HCT116 (cell line): ENCODE measurements around the gene PRKCA. TPM values are rescaled to one million over a fixed set of nuclear protein-coding genes. Genes with fewer than 3 reads are reported as not detected.

Experiments
- ATAC-seq: fragments of 200-7000 bp; cut with Tn5 transposase; 2 replicates; pipeline ENCODE4 v1.9.1; 2020; ENCODE audit warnings: mild to moderate bottlenecking, moderate library complexity
- BruUV-seq: library from RNA; stranded (reverse); fragments of 400-500 nt; replicated peaks from 2 replicates; lab custom pipeline; 2021; lab: Mats Ljungman, UMichigan
- CTCF ChIA-PET: fragments of 300-600 bp; sonication (Branson Sonifier 250); formaldehyde crosslinking; loops from one replicate; lab custom pipeline; 2021; ENCODE audit warnings: antibody characterized with exemption; lab: Charles Lee
- POLR2A ChIA-PET: fragments of 300-600, 350-600 bp; sonication (Branson Sonifier 250); formaldehyde crosslinking; loops from one replicate; lab custom pipeline; 2021; ENCODE audit warnings: antibody characterized with exemption; lab: Charles Lee
- RAD21 ChIA-PET, 2 experiments: fragments of 300-600 bp; sonication (Branson Sonifier 250); formaldehyde crosslinking; loops; one replicate each; lab custom pipeline; 2023; ENCODE audit warnings: low total read pairs in 2 of 2; ENCODE audit not compliant: uncharacterized antibody in 2 of 2, unreplicated experiment in 2 of 2, low non-redundant PET in 1 of 2; lab: Charles Lee
- DNase-seq: peaks from one replicate; pipeline ENCODE4 v3.0.0-alpha.2; 2010; ENCODE audit warnings: low read depth, low spot score
- H2AFZ ChIP-seq: fragments of 200-600 bp; shearing (Covaris generic), sonication (generic); 2 replicates; pipeline ENCODE4 v1.6.1; 2017; ENCODE audit warnings: low read depth, mixed run types, mixed read lengths, antibody characterized with exemption, low read length; ENCODE audit not compliant: poor library complexity, severe bottlenecking
- H3K27ac ChIP-seq: 2 replicates; pipeline ENCODE4 v1.5.1; 2012; ENCODE audit warnings: low read depth, low read length
- H3K27me3 ChIP-seq: fragments of 200-600 bp; sonication (generic); 2 replicates; pipeline ENCODE4 v1.6.1; 2016; ENCODE audit warnings: mixed run types, low read length, mixed read lengths; ENCODE audit not compliant: insufficient read depth
- H3K36me3 ChIP-seq, 2 experiments: fragments of 200-500 bp in 1 of 2; fragments of 200-600 bp in 1 of 2; sonication (Bioruptor generic) in 1 of 2; sonication (generic) in 1 of 2; 2 replicates each; pipeline versions ENCODE4 v1.5.1 to v1.6.1; 2014 to 2016; ENCODE audit warnings: low read length in 2 of 2, inconsistent platforms in 1 of 2, mixed read lengths in 1 of 2, mixed run types in 1 of 2; ENCODE audit not compliant: insufficient read depth in 2 of 2, control insufficient read depth in 1 of 2
- H3K4me1 ChIP-seq, 2 experiments: fragments of 200-600 bp in 1 of 2; sonication (generic) in 1 of 2; 2 replicates each; pipeline versions ENCODE4 v1.5.1 to v1.6.1; 2012 to 2017; ENCODE audit warnings: low read length in 2 of 2, inconsistent platforms in 1 of 2, mild to moderate bottlenecking in 1 of 2, mixed read lengths in 1 of 2, mixed run types in 1 of 2, moderate library complexity in 1 of 2; ENCODE audit not compliant: insufficient read depth in 2 of 2, control insufficient read depth in 1 of 2
- H3K4me2 ChIP-seq: fragments of 200-600 bp; sonication (generic); 2 replicates; pipeline ENCODE4 v1.6.1; 2017; ENCODE audit warnings: mixed run types, low read length, mixed read lengths
- H3K4me3 ChIP-seq, 2 experiments: fragments of 200-600 bp in 1 of 2; sonication (generic) in 1 of 2; replicated peaks in 1 of 2; 2 replicates each; pipeline ENCODE4 v1.5.1; 2011 to 2016; ENCODE audit warnings: low read length in 2 of 2, control low read depth in 1 of 2, low read depth in 1 of 2, mild to moderate bottlenecking in 1 of 2, mixed read lengths in 1 of 2, mixed run types in 1 of 2
- H3K79me2 ChIP-seq: fragments of 200-600 bp; sonication (generic); 2 replicates; pipeline ENCODE4 v1.6.1; 2017; ENCODE audit warnings: mild to moderate bottlenecking, mixed run types, low read length, moderate library complexity, mixed read lengths; ENCODE audit not compliant: insufficient read depth
- H3K9ac ChIP-seq: fragments of 200-600 bp; sonication (generic); 2 replicates; pipeline ENCODE4 v1.6.1; 2016; ENCODE audit warnings: low read length, mixed read lengths
- H3K9me2 ChIP-seq: fragments of 200-600 bp; sonication (generic), shearing (Covaris generic); 2 replicates; pipeline ENCODE4 v1.6.1; 2017; ENCODE audit warnings: mixed run types, mild to moderate bottlenecking, moderate library complexity; ENCODE audit not compliant: insufficient read depth
- H3K9me3 ChIP-seq, 2 experiments: fragments of 200-500 bp in 1 of 2; fragments of 200-600 bp in 1 of 2; sonication (Bioruptor generic) in 1 of 2; sonication (generic) in 1 of 2; 2 replicates each; pipeline ENCODE4 v1.6.1; 2014 to 2017; ENCODE audit warnings: low read length in 2 of 2, mixed read lengths in 2 of 2, inconsistent platforms in 1 of 2, low read depth in 1 of 2, mild to moderate bottlenecking in 1 of 2, mixed run types in 1 of 2, moderate library complexity in 1 of 2; ENCODE audit not compliant: control insufficient read depth in 1 of 2, insufficient read depth in 1 of 2
- H4K20me1 ChIP-seq: fragments of 200-600 bp; sonication (generic), shearing (Covaris generic); 2 replicates; pipeline ENCODE4 v1.6.1; 2017; ENCODE audit warnings: mixed run types, mild to moderate bottlenecking, moderate library complexity; ENCODE audit not compliant: insufficient read depth
- ATF3 ChIP-seq: IDR thresholded peaks from 2 replicates; pipeline ENCODE4 v1.6.1; 2012
- CBX3 ChIP-seq: IDR thresholded peaks from 2 replicates; pipeline ENCODE4 v1.6.1; 2012; ENCODE audit warnings: low read depth
- EGR1 ChIP-seq: IDR thresholded peaks from 2 replicates; pipeline ENCODE4 v1.6.1; 2012; ENCODE audit warnings: low read depth
- ELF1 ChIP-seq: IDR thresholded peaks from 2 replicates; pipeline ENCODE4 v1.6.1; 2012; ENCODE audit warnings: low read depth, borderline replicate concordance
- EZH2phosphoT487 ChIP-seq: fragments of 200-600 bp; IDR thresholded peaks from 2 replicates; pipeline ENCODE4 v1.6.1; 2018; ENCODE audit warnings: antibody characterized with exemption, borderline replicate concordance
- FOSL1 ChIP-seq: IDR thresholded peaks from 2 replicates; pipeline ENCODE4 v1.6.1; 2012; ENCODE audit warnings: low read depth
- MAX ChIP-seq: IDR thresholded peaks from 2 replicates; pipeline ENCODE4 v1.6.1; 2012
- POLR2A ChIP-seq: IDR thresholded peaks from 2 replicates; pipeline ENCODE4 v1.7.0; 2011; ENCODE audit warnings: borderline replicate concordance; ENCODE audit not compliant: insufficient read depth, insufficient read length; ENCODE audit errors: extremely low read depth
- POLR2AphosphoS5 ChIP-seq: IDR thresholded peaks from 2 replicates; pipeline ENCODE4 v1.6.1; 2011; ENCODE audit warnings: mild to moderate bottlenecking, low read depth, low read length, moderate library complexity
- REST ChIP-seq: IDR thresholded peaks from 2 replicates; pipeline ENCODE4 v1.6.1; 2012; ENCODE audit warnings: low read depth
- YY1 ChIP-seq: IDR thresholded peaks from 2 replicates; pipeline ENCODE4 v1.6.1; 2011; ENCODE audit warnings: low read length, low read depth, moderate library complexity, mild to moderate bottlenecking; ENCODE audit not compliant: insufficient replicate concordance; ENCODE audit errors: extremely low read depth
- ZFX ChIP-seq: fragments of 450-650 bp; IDR thresholded peaks from 2 replicates; pipeline ENCODE4 v1.6.1; 2017
- intact Hi-C: fragments of 100-400 bp; cut with micrococcal nuclease; formaldehyde crosslinking; loops from 2 replicates; pipeline ENCODE4 v1.10.0; 2022
- total RNA-seq: library from RNA; stranded (reverse); gene quantifications from one replicate; pipeline ENCODE4 v1.2.1, GENCODE V29; 2021; ENCODE audit not compliant: unreplicated experiment

Gene PRKCA
- total RNA-seq, 1 experiment from 2014 or later: 18.8 TPM

DNA sequence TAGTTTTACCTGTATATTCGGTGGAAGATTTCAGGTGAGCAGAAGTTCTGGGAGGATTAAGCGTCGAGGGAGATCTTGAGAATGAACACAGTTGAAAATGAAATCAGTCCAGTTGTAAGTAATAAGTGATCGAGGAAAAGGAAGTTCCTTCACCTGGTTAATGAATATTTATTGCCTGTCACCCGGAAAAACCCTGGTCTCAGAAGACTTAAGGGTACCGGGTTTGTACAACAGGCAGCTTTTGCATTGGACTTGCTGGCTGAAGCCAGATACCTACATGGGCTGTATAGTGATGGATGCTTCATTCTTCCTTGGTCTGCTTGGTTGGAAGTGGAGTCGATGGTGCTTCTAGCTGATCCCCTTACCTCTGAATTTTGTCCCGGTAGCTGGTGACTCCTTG lies 72.7 kb downstream of the PRKCA start:
- H3K4me1 ChIP-seq: no peaks in the 10 kb centered on the region
- H3K79me2 ChIP-seq: no peaks in the 10 kb centered on the region
- H3K4me3 ChIP-seq: no peak overlapping the region
- H3K27ac ChIP-seq: no peak overlapping the region
- TF ChIP-seq EGR1 (no peak), ZFX (no peak), EZH2phosphoT487 (no peak), ATF3 (no peak), REST (no peak)
- ChIA-PET CTCF (no interaction called here), RAD21 (no interaction called here), POLR2A (no interaction called here)
- no peak overlapping the region for H2AFZ ChIP-seq
- H3K9ac ChIP-seq: no peak overlapping the region
- no peaks in the 10 kb centered on the region for H4K20me1 ChIP-seq
- H3K36me3 ChIP-seq: no peaks in the 10 kb centered on the region
- H3K9me2 ChIP-seq: no peaks in the 10 kb centered on the region
- intact Hi-C loops: no loop called here
- no peaks in the 10 kb centered on the region for H3K27me3 ChIP-seq
- BruUV-seq: no TSS peak
- ATAC-seq: no peak
- no peaks in the 10 kb centered on the region for H3K9me3 ChIP-seq
- no peak for DNase-seq
- H3K4me2 ChIP-seq: no peak overlapping the region

- RAD21 ChIA-PET: no interaction called here
- Histone ChIP-seq H3K9me3 (no peaks in the 10 kb centered on the region), H3K9ac (no peak overlapping the region), H3K4me2 (no peak overlapping the region), H3K27me3 (no peaks in the 10 kb centered on the region), H3K4me1 (no peaks in the 10 kb centered on the region), H4K20me1 (no peaks in the 10 kb centered on the region), H3K9me2 (no peaks in the 10 kb centered on the region; the same call in 1 of the 2 replicates), H3K4me3 (no peak overlapping the region), H3K36me3 (no peaks in the 10 kb centered on the region), H3K79me2 (no peaks in the 10 kb centered on the region), H3K27ac (no peak overlapping the region), H2AFZ (no peak overlapping the region)
- no TSS peak for BruUV-seq
- DNase-seq (no peak), ATAC-seq (no peak)
- intact Hi-C loops: no loop called here
- CTCF ChIA-PET: no interaction called here
- TF ChIP-seq EZH2phosphoT487: no peak
- TF ChIP-seq MAX: no peak
- no peak for TF ChIP-seq ELF1
- TF ChIP-seq YY1: no peak
- TF ChIP-seq CBX3: no peak
- no peak for TF ChIP-seq ATF3
- TF ChIP-seq REST: no peak
- no peak for TF ChIP-seq POLR2A
- TF ChIP-seq FOSL1: no peak
- TF ChIP-seq POLR2AphosphoS5: no peak
- POLR2A ChIA-PET: no interaction called here
These were observed 75.9 kb downstream of the PRKCA start for GRCh38 chr17:66378296-66378695.
